Lung microvascular endothelial cell (primary cell): ENCODE data around the gene ASPHD2. TPM values are rescaled to one million over a fixed set of nuclear protein-coding genes. Genes with fewer than 3 reads are reported as not detected.
"Not testable (repeated sequence)": the region's sequence is repeated elsewhere in the genome, so short reads cannot be mapped to it uniquely, and the experiment has no call there.

Experiments
- DNase-seq, 2 donors: peaks; one replicate each; pipeline versions ENCODE4 v3.0.0 to v3.0.0-alpha.2; 2010; ENCODE audit warnings: low read depth in 2 of 2
- total RNA-seq: library from RNA; depleted of rRNA; stranded (reverse); fragments of >200 nt; gene quantifications from 2 replicates; pipeline ENCODE4 v1.2.1, GENCODE V29; 2014

ASPHD2 gene
- total RNA-seq: 1.1 and 1.6 TPM in 2 replicates

- peak; percentile 51 to 66 for DNase-seq
Measured at GRCh38 chr22:26428515-26429457, at the start of gene ASPHD2. Gene ASPHD2 (plus strand): TSS chr22:26429260. CDS start chr22:26433616, 4,356 bp downstream.

GRCh38 chr22:26380072-26380830 is 48.8 kb upstream of the ASPHD2 start:
- DNase-seq: no peak

DNA sequence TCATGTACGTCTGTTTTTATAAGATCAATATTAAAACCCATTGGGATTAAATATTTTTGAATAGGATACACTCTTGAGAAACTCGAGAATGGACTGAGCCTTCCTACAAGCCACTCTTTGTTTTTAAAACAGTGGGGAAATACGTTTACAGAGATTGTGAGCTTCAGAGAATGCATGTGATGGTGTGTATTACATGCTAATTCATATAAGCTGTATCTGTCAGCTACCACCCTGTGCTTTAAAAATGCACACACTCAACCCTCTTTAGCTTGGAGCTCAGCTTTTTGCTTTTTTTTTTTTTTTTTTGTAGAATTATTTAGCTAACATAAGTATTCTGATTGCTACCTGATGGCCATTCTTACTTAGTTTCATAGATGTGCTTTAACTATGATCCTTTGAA is 46.3 kb upstream of the ASPHD2 start:
- no peak for DNase-seq

DNA sequence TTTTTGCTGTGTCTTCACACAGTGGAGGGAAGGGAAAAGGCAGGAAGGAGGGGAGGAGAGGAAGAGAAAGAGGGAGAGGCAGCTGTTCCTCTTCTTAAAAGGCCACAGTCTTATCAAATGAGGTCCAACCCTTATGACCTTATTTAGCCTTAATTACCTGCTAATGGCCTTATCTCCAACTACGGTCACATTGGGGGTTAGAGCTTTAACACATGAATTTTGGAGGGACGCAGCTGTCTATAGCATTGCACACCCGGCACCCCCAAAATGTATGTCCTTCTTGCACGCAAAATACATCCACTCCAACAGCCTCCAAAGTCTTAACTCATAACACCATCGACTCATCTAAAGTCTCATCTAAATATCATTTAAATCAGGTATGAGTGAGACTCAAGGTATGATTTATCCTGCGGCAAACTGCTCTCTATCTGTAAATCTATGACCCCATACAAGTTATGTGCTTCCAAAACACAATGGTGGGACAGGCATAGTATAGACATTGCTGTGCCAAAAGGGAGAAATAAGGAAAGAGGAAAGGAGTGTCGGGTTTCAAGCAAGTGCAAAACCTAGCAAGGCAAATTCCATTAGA is 45.0 kb upstream of the ASPHD2 start:
- DNase-seq: no peak

DNA sequence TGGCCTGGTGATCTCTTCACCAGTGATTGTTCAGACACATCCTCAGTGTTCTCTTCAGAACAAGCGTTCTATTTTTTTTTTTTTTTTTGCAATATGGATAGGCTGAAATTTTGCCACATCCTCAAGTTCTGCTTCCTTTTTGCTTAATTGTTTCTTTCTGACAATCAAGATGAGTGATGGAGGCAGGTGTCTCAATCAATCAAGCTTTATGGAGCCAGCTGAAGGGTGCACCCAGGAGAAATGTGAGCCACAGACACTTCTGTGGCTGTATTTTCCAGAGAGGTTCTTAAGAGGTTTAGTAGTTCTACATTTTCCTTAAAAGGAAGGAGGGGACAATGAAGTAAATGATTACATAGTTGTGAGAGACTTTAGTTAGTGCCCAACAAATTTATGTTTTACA is 43.9 kb upstream of the ASPHD2 start:
- DNase-seq: no peak

DNA sequence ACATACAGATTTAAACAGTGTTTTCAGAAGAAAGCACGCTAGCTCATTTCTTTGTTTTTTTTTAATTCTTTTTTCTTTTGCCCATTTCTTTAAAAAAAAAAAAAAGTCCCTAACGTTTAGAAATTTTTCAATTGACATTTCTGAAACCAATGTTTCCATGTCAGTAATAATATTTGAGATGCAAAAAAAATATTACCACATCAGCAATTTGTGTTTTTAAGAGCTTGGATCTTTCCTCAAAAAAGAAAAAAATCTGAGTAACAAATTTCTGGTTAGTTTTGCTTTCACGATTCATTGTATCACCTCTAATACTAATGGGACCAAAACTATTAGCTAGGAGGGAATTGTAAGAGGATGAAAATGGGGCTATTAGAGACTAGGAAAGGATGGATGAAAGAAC is 39.9 kb upstream of the ASPHD2 start:
- no peak for DNase-seq

- no peak for DNase-seq
Measured at GRCh38 chr22:26391091-26391490, 38.0 kb upstream of the ASPHD2 start.

DNA sequence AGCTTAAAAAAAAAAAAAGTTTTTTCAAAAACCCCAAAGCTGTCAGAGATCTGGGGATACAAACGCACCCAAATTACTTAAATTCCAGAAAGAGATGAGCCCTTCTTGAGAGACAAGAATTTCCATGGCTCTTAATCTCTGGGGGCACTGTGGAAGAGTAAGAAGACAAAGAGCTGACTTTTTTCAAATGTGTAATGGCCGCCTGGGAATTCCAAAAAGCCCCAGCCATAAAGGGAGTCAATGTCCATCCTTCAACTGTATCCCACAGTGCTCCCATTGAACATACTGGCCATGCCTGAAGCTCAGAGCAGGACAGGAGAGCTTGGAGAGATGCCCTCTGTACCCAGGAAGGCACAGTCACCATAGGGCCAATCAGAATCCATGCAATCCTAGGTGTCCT is 37.4 kb upstream of the ASPHD2 start:
- no peak for DNase-seq

DNA sequence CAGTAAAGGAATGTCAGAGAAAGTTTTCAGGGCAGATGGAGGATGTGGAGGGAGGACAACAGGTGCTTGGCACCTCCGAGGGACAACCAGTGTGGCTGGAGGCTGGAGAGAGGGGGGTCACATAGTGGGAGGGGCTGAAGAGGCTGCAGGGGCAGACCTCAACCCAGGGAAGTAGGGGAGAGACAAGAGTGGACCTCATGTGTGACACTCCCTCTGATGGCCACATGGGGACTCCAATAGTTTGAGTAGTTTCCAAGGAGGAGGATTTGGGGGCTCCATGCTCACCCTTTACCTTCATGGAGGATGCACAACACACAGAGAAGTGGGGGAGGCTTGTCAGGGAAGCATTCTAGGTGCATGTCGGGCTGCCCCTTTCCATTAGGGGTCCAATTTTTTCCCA is 35.1 kb upstream of the ASPHD2 start:
- no peak for DNase-seq

DNA sequence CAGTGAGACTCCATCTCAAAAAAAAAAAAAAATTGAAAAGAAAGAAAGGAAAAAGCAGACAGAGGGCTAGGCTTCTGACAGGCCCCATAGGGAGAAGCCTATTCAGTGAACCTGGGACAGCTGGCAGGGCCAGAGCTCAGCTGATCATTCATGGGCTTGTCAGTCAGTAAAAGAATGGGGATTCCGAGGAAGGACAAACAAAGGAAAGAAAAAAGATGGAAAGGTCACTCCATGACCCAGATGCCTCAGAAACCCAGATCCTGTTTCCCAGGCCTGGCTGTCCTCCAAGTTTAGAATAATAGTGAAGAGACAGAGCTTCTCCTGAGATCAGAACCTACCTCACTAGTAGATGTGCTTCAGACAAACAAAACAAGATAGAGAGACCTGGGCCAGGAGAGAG is 34.3 kb upstream of the ASPHD2 start:
- DNase-seq: peak; percentile 55 to 62

GRCh38 chr22:26395926-26396325 is 33.1 kb upstream of the ASPHD2 start:
- no peak for DNase-seq

- DNase-seq: peak; percentile 70 to 74
Measured at GRCh38 chr22:26398741-26399153, 30.3 kb upstream of the ASPHD2 start.

GRCh38 chr22:26399289-26399688 is 29.8 kb upstream of the ASPHD2 start:
- DNase-seq: peak in 1 of 2 donors; percentile 21

DNA sequence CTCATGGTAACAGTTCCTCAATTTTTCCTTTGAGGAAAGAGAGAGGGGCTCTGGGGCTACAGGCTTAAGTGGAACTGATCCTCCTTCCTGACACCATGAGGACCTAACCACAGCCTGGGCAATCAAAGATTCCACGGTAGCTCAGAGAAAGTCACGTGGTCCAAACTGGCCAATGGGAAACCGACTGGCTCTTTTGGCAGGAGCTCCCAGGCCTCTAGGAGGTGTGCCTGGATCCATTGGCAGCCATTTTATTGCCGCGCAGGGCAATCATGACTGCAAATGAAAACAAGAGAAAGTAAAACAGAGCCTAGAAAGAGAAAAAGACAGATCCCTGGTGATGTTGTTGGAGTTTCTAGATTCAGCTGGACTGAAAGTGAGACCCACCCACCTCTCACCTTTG is 27.3 kb upstream of the ASPHD2 start:
- no peak for DNase-seq

GRCh38 chr22:26404851-26405421 is 24.1 kb upstream of the ASPHD2 start:
- no peak for DNase-seq

DNA sequence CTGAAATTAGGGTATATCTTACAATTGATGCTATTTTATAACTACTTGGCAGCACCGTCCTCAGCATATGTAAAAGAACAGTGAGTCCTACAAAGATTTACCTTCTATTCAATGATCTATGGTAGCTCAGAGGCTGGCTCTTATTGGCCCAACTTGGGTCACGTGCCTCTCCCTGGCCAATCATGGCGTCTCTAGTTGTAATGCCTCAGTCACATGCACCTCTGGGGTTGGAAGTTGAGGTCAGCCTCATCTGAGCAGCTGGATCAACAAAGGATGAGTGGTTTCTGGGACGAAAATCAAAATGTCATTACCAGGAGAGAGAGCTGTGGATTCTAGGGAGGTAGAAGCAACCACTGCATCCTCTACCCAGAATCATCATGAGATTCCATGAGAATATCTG is 22.9 kb upstream of the ASPHD2 start:
- DNase-seq: peak in 1 of 2 donors; percentile 16

- DNase-seq: not testable (repeated sequence)
Measured at GRCh38 chr22:26408562-26409220, 20.4 kb upstream of the ASPHD2 start.

DNA sequence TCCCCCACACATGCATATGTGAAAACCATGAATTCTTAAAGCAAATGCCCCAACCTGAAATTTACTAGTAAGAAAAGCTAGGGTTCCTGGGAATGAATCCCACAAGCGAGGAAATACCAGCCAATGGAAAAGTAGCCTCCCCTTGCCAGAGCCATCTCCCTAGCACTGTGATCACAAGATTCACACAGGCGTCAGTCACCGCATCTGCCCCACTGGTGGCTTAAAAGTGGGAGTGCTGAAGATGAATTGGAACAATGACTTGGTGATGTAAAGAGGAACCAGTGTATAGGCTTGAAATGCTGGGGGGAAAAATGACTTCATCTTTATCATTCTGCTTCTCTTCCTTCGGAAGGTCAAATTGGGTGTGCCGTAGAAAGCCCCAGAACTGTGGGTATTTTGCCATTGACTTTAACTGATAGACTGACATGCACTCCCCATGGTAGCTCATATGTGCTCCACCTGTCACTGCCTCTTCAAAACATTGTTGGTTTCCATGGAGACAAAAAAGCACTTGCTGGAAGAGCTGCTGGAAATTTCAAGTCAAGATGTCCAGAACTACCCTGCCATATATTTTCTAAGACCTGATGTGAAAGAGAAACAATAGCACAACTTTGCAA is 19.2 kb upstream of the ASPHD2 start:
- DNase-seq: peak in 1 of 2 donors; percentile 40

GRCh38 chr22:26410386-26410785 is 18.7 kb upstream of the ASPHD2 start:
- DNase-seq: no peak

- DNase-seq: no peak
Measured at GRCh38 chr22:26414347-26414746, 14.7 kb upstream of the ASPHD2 start.

DNA sequence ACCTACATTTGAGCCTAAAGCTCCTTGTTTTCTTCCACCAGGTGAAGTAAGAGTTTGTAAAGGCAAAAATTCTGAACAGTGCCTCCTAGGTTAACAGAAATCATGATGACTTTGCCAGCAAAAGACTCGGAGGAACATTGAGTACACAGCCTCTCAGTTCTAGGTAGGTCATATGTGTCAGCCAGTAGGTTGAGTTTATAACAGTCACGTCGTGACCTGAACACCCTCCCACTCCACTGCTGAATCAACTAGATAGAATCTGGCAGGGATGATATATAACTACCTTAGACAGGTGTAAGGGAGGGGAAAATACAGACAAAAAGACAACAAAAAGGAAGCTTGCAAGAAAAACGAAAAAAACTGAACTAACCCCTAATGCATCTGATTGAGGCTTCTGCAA is 12.8 kb upstream of the ASPHD2 start:
- no peak for DNase-seq
